IPS DF 6.9 (cell line): ENCODE results near the gene RNASET2.
"Not testable (repeated sequence)": the region's sequence is repeated elsewhere in the genome, so short reads cannot be mapped to it uniquely, and the experiment has no call there.

Experiments
- DNase-seq: peaks from one replicate; pipeline ENCODE4 v3.0.0-alpha.2; 2013; ENCODE audit warnings: low read depth, low spot score
- H3K27ac ChIP-seq: one replicate; pipeline ENCODE4 v1.5.1; 2013; ENCODE audit warnings: low read length, control low read depth
- H3K27me3 ChIP-seq: 2 replicates; pipeline ENCODE4 v1.6.1; 2013; ENCODE audit warnings: mild to moderate bottlenecking, low read length; ENCODE audit not compliant: control insufficient read depth, insufficient read depth
- H3K36me3 ChIP-seq: 2 replicates; pipeline ENCODE4 v1.6.1; 2013; ENCODE audit warnings: low read length; ENCODE audit not compliant: control insufficient read depth, insufficient read depth
- H3K4me1 ChIP-seq: 2 replicates; pipeline ENCODE4 v1.6.1; 2013; ENCODE audit warnings: low read length; ENCODE audit not compliant: control insufficient read depth, insufficient read depth
- H3K4me3 ChIP-seq: 2 replicates; pipeline ENCODE4 v1.5.1; 2013; ENCODE audit warnings: mild to moderate bottlenecking, low read length
- H3K9me3 ChIP-seq: 2 replicates; pipeline ENCODE4 v1.6.1; 2013; ENCODE audit warnings: low read length, inconsistent platforms; ENCODE audit not compliant: control insufficient read depth, insufficient read depth
- WGBS: extraction: QIAGEN DNeasy Blood & Tissue Kit; methylation state at CpG from one replicate; pipeline ENCODE4 v1.1.7; 2013; ENCODE audit warnings: mixed read lengths, missing lambda C conversion rate; ENCODE audit not compliant: insufficient read length, insufficient coverage; 5-methylcytosine and 5-hydroxymethylcytosine counted together

The RNASET2 gene

GRCh38 chr6:166904101-166904746 lies 52.1 kb downstream of the RNASET2 start:
- no peak for DNase-seq
- WGBS, result no CpG with 5 or more reads among the region's 23 CpGs

GRCh38 chr6:166903500-166903899 lies 52.9 kb downstream of the RNASET2 start:
- no CpG with 5 or more reads among the region's 13 CpGs for WGBS
- Histone ChIP-seq H3K4me1 (peaks cover 2% of the 10 kb centered on the region; the same call in 1 of the 2 replicates), H3K36me3 (no peaks in the 10 kb centered on the region), H3K27me3 (no peaks in the 10 kb centered on the region), H3K27ac (no peak overlapping the region), H3K4me3 (no peak overlapping the region), H3K9me3 (no peaks in the 10 kb centered on the region)
- DNase-seq, result no peak

More at GRCh38 chr6:166904101-166904746, 52.1 kb downstream of the RNASET2 start:
- H3K4me1 ChIP-seq, result peaks cover 2% of the 10 kb centered on the region; the same call in 1 of the 2 replicates
- no peaks in the 10 kb centered on the region for H3K36me3 ChIP-seq
- H3K27ac ChIP-seq, result no peak overlapping the region
- no peaks in the 10 kb centered on the region for H3K27me3 ChIP-seq
- no peak overlapping the region for H3K4me3 ChIP-seq
- no peaks in the 10 kb centered on the region for H3K9me3 ChIP-seq

- H3K4me1 ChIP-seq, result peaks cover 2% of the 10 kb centered on the region; the same call in 1 of the 2 replicates
- no peak overlapping the region for H3K4me3 ChIP-seq
- WGBS, result no CpG with 5 or more reads among the region's 8 CpGs
- no peaks in the 10 kb centered on the region for H3K9me3 ChIP-seq
- no peak overlapping the region for H3K27ac ChIP-seq
- H3K36me3 ChIP-seq, result no peaks in the 10 kb centered on the region
- no peaks in the 10 kb centered on the region for H3K27me3 ChIP-seq
- DNase-seq, result no peak
Measured at GRCh38 chr6:166903027-166903426, 53.3 kb downstream of the RNASET2 start.

GRCh38 chr6:166902211-166902755 lies 54.1 kb downstream of the RNASET2 start:
- Histone ChIP-seq H3K27ac (no peak overlapping the region), H3K4me3 (no peak overlapping the region), H3K4me1 (peaks cover 2% of the 10 kb centered on the region; the same call in 1 of the 2 replicates), H3K36me3 (no peaks in the 10 kb centered on the region), H3K27me3 (no peaks in the 10 kb centered on the region), H3K9me3 (no peaks in the 10 kb centered on the region)
- WGBS, result no CpG with 5 or more reads among the region's 33 CpGs
- DNase-seq, result no peak

- no peak overlapping the region for H3K27ac ChIP-seq
- no peaks in the 10 kb centered on the region for H3K9me3 ChIP-seq
- no peaks in the 10 kb centered on the region for H3K27me3 ChIP-seq
- no CpG with 5 or more reads among the region's 45 CpGs for WGBS
- peaks cover 2% of the 10 kb centered on the region; the same call in 1 of the 2 replicates for H3K4me1 ChIP-seq
- no peak for DNase-seq
- no peak overlapping the region for H3K4me3 ChIP-seq
- H3K36me3 ChIP-seq, result no peaks in the 10 kb centered on the region
Measured at GRCh38 chr6:166901626-166902025, 54.7 kb downstream of the RNASET2 start.

- Histone ChIP-seq H3K27ac (no peak overlapping the region), H3K9me3 (no peaks in the 10 kb centered on the region), H3K4me1 (peaks cover 2% of the 10 kb centered on the region; the same call in 1 of the 2 replicates), H3K36me3 (no peaks in the 10 kb centered on the region), H3K27me3 (no peaks in the 10 kb centered on the region), H3K4me3 (no peak overlapping the region)
- no CpG with 5 or more reads among the region's 53 CpGs for WGBS
- DNase-seq, result no peak
Measured at GRCh38 chr6:166900956-166901607, 55.3 kb downstream of the RNASET2 start.

GRCh38 chr6:166900130-166900708 lies 56.1 kb downstream of the RNASET2 start:
- Histone ChIP-seq H3K9me3 (no peaks in the 10 kb centered on the region), H3K4me3 (no peak overlapping the region), H3K27ac (no peak overlapping the region), H3K36me3 (no peaks in the 10 kb centered on the region), H3K27me3 (no peaks in the 10 kb centered on the region), H3K4me1 (peaks cover 2% of the 10 kb centered on the region; the same call in 1 of the 2 replicates)
- no CpG with 5 or more reads among the region's 61 CpGs for whole genome bisulfite sequencing
- DNase-seq, result no peak

- Histone ChIP-seq H3K27me3 (no peaks in the 10 kb centered on the region), H3K27ac (no peak overlapping the region), H3K36me3 (no peaks in the 10 kb centered on the region), H3K4me1 (no peaks in the 10 kb centered on the region), H3K9me3 (no peaks in the 10 kb centered on the region), H3K4me3 (no peak overlapping the region)
- DNase-seq, result no peak
- no CpG with 5 or more reads among the region's 36 CpGs for WGBS
Measured at GRCh38 chr6:166898910-166899309, 57.4 kb downstream of the RNASET2 start.

GRCh38 chr6:166894614-166895013 lies 61.7 kb downstream of the RNASET2 start:
- not testable (repeated sequence) for H3K27ac ChIP-seq, H3K27me3 ChIP-seq, DNase-seq, H3K4me1 ChIP-seq, H3K36me3 ChIP-seq, H3K9me3 ChIP-seq, H3K4me3 ChIP-seq
- no CpG with 5 or more reads among the region's 7 CpGs for WGBS

- not testable (repeated sequence) for H3K27ac ChIP-seq, H3K27me3 ChIP-seq, H3K9me3 ChIP-seq, H3K36me3 ChIP-seq, DNase-seq, H3K4me1 ChIP-seq, H3K4me3 ChIP-seq
- no CpG with 5 or more reads among the region's 5 CpGs for WGBS
Measured at GRCh38 chr6:166892472-166892871, 63.9 kb downstream of the RNASET2 start.
